Measurements from ENCODE around the gene CARD14.

Gene CARD14

DNA sequence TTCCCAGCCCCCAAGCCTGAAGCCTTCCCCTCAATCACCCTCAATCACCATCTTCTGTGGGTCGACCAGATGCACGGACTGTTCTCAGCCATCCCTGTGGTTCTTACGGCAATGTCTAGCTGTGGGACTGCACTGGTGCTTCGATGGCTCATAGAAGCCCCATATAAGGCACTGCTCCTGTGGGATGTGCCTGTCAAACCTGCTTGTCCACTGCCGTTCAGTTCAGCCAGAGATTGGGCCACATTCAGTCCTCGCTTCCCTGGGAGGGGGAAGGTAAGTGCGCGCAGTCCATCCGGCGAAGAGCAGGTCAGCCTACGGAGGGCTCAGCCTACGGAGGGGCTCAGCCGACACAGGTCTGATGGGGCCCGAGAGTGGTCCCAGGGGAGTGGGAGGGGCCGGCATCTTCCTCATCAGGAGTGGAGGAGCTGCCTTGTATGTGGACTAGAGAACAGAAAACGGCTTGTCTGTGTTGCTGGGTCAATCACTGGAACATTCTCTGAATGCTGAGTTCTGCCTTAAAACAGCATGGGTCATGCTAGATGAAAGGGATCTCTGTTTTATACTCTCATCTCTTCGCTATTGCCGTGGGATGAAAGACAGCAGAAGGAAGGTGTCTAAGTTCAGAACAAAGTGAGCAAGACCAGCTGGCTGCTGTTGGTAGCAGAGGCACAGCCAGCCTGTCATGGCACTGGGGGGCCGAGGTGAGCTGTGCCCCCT, at the start of gene CARD14:
CARD14 (plus strand) TSS at position 247 of the 717 bp plus-strand sequence. CDS start 11,409 bp downstream, outside the sequence.
- no peak for DNase-seq

DNA sequence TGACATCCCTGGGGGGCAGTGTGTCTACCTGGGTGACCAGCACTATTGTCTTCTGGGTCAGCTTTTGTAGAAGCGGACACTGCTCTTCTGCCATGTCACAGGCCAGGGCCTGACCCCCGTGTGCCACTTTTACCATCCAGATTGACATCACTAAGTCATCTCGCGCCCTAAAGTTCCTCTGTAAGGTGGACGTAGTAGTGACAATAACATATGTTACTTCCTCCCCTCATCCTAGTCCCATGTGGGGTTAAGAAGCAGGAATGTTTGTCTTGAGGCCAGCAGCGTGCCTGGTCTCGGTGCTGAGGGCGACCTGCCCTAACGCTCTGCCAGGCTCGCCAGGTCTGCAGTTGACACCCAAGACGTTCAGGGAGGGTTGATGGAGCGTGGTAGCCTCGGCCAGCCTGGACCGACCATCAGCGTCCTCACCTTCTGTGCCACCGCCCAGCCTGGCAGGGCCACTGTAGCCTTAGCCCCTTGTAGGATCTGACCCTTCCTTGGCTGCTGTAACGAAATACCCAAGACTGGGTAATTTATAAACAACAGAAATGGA, 47.7 kb upstream of the CARD14 start:
- DNase-seq, result no peak

DNA sequence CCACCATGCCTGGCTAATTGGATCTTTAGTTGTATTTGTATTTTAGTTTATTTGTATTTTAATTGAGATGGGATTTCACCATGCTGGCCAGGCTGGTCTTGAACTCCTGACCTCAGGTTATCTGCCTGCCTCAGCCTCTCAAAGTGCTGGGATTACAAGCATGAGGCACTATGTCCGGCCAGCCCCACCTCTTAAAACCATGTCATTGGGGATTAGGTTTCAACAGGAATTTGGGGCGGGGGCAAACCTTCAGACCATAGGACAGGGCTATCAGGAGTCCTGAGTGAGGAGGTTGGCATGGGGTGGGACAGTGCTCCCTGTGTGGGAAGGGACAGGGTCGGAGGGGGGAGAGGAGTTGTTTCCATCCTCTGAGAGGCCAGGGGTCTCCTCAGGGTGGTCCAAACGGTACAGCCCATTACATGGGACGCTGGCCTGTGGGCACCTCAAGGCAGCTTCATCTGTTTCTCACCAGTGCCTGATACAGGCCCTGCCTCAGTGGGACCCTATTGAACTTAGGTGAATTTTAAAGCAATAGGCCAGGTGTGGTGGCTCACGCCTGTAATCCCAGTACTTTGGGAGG, 46.8 kb upstream of the CARD14 start:
- DNase-seq, result no peak

DNA sequence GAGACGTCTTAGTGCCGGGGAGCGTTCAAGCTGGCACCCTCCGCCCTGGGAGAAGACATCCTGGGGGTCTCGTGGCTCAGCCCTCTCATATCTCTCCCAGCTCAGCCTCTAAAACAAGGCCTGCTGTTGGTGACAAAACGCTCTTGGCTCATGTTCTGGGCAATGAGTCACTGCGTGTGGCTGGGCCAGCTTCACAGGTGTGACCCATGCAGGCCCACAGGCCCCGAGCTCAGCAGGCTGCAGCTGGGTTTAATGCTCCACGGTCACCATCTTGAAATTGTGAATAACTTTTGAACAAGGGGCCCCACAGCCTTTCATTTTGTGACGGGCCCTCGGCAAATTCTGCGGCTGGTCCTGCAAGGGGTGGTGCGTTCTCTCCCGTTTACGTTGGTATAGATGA, 46.0 kb upstream of the CARD14 start:
- DNase-seq, result no peak

DNA sequence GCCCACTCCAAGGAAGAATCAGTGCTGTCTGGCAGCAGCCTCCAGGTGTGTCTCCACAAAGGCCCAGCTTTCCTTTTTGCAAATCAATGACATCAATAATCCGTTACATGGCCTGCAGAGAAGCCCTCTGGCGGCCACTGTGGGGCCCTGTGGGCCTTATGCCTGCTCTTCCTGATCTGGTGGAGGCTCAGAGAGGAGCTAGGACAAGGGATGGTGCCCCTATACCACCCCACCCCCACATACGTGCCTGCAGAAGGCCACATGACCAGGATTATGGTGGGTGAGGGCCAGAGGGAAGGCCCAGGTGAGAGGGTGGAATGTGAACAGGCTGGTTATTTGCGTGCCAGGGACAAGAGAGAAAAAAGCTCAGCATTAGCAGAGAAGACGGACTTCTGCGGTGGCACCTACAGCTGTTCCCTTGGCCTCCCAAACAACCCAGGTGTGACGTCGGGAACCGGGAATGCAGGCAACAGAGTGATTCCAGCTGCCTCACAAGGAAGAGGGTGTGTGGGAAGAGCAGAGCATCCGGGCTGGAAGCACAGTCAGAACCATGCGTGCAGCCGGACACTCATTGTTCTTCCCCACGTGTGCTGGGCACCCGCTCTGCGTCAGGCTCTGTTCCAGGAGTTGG, 45.4 kb upstream of the CARD14 start:
- DNase-seq, result no peak

DNA sequence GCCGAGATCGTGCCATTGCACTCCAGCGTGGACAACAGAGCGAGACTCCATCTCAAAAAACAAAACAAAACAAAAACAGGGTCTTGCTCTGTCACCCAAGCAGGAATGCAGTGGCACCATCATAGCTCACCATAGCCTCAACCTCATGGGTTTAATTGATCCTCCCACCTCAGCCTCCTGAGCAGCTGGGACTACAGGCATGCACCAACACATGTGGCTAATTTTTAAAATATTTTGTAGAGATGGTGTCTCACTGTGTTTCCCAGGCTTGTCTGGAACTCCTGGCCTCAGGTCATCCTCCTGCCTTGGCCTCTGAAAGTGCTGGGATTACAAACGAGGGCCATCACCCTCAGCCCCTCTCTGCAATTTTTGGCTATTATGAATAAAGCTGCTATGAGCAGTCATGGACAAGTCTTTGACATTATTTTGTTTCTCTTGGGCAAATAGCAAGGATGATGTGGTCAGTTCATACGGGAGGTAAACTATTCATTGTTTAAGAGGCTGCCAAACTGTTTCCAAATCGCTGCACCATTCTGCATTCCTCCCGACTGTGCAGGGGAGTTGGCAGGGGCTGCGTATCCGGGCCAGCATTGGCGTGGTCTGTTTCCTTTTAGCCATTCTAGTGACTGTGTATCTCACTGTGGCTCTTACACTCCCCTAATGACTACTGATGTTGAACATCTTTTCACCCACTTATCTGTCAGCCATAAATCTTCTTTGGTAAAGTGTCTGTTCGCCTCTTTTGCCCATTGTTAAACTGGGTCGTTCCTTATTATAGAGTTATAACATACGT, 44.0 kb upstream of the CARD14 start:
- DNase-seq, result no peak

DNA sequence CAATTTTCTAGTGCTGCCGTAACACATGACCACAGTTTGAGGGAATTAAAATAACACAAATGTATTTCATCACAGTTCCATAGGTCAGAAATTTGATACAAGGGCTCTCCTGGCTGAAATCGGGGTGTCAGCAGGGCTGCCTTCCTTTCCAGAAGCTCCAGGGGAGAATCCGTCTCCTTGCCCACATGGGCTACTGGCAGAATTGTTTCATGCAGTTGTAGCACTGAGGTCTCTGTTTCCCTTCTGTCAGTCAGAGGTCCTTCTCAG, 43.4 kb upstream of the CARD14 start:
- no peak for DNase-seq

DNA sequence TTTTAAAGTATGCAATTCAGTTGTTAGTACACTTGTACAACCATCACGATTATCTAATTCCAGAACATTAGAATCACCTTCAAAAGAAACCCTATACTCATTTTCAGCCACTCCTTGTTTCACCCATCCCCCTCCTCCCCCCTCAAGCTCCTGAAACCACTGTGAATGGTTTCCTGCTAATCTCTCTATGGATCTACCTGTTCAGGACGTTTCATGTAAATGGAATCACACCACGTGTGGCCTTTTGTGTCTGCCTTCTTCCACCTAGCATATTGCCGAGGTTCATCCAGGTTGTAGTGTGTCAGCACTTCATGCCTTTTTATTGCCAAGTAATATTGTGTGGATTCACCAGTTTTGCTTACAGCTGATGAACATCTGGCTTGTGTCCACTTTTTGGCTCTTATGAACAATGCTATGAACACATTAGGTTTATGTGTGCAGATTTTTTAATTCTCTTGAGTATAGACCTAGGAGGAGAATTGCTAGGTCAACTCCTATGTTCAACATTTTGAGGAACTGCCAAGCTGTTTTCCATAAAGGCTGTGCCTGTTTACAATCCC, 40.7 kb upstream of the CARD14 start:
- no peak for DNase-seq

DNA sequence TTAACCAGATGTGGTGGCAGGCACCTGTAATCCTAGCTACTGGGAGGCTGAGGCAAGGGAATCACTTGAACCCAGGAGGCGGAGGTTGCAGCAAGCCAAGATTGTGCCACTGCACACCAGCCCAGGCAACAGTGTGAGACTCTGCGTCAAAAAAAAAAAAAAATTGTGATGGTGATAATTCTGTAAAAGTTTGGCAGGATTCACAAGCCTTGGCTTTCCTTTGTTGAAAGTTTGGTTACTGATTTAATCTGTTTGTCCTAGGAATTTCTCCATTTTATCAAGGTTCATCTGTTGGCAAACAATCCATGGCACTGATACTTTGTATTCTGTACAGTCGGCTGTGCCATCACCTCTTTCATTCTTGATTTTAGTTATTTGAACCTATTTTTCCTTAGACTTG, 38.8 kb upstream of the CARD14 start:
- no peak for DNase-seq

DNA sequence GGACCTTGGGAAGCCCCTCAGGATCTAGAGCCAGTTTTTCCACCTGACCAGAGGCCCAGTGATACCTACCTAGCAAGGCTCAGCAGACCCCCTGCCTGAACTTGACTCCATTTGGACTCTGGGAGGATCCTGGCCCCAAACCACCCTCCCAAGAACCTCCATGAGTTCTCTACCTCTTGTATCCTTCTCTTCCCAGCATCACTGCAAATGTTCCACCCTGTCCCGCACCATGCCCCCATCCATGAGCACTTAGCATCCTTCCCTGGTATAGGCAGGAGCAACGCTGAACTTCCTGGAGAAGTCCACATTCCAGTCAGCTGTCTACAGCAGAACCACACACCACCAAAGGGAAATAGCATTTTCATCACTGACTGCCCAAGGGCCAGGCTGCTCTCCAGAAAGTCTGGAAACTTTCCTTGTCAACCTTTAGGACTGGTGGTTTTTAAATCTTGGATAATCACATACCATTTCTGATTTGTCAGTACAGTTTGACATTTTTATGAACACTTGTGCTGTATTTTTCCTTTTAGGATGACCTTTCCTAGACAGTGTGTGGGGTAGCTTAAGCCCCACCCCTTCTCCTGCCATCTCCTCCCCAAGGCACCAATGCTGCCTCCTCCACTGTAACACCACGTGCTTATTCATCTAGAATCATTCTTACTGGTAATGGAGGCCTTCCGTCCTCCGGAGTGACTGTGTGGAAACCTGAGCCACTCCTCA, 36.8 kb upstream of the CARD14 start:
- no peak for DNase-seq

DNA sequence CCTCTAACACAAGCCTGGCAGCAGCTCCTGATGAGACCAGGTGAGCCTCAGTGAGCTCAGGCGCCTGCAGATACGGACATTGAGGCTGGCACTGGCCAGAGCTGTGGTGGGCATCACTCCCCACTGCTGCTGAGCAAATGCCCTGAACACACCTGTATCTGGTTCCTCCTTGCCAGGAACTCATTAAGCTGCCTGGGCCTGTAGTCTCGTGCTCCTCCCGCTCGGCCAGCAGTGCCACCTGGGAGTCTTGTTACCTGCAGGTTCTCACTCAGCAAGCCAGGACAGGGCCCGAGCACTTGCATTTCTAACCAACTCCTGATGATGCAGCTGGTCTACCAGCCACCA, 36.2 kb upstream of the CARD14 start:
- no peak for DNase-seq

DNA sequence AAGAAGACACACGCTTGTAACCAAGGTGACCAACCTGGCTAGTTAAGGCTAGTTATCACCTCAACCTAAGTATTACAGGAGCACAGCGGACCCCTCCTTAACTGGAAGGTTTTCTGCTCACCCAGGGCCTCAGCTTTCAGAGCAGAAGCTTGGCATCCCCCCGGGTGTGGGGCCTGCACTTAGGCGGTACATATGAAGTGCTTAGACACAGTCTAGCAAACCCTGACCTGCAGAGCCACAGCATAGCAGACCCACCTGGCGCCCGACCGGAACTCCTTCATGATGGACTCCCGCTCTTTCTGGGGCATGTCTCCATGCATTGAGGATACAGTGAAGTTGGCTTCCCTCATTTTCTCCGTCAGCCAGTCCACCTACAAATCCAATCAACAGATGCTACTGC, 32.7 kb upstream of the CARD14 start:
- DNase-seq, result no peak

DNA sequence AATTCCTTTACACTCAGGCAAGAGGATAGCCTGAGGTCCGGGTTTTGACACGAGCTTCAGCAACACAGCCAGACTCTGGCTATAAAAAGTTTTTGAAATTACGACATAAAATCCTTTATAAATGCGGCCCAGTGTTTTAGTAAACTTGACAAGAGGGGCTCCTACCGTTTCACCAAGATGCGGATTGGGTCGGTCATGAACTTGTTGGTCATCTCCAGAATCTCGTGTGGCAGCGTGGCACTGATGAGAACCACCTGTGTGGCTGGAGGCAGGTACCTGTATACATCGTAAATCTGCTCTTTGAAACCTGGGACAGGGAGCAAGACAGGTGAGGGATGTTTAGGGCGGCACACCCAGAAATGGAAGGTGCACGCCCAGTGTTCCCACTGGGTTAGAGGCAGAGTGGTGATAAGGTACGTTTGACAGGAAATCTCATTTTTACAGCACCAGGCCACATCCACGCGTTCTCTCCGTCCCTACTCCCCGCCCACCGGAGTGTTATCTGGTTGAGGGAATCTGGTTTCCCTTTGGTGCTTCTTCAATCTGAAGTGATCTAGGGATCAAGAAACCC, 30.9 kb upstream of the CARD14 start:
- no peak for DNase-seq

DNA sequence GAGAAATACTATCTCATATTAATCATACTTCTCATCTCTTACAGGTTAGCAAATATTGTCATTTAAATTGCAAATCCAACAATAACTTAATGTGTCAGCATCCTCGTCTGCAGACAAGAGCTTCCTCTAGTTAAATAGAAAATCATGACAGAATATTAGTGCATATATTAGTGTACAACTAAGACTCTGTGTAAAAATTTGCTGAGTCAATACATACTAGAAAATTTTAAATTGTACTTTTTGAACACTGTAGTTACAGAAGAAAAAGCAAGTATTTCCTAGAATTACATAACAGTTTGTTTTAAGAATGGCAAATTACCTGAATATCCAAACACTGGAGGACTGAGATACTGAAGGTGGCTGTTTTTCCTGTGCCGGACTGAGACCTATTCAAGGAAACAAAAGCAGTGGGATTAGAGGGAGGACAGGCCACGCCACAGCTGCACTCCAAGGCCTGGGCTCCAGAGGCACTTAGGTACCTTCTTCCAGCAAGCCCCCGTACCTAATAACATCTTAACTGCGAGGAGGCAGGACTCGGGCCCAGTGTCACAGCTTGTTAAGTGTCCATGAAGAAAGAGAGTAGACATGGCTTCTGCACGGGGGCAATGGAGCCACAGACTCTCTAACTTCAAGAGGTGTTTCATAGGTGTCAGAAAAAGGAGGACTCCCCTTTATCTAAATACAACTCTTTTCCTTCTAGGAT, 28.2 kb upstream of the CARD14 start:
- no peak for DNase-seq

DNA sequence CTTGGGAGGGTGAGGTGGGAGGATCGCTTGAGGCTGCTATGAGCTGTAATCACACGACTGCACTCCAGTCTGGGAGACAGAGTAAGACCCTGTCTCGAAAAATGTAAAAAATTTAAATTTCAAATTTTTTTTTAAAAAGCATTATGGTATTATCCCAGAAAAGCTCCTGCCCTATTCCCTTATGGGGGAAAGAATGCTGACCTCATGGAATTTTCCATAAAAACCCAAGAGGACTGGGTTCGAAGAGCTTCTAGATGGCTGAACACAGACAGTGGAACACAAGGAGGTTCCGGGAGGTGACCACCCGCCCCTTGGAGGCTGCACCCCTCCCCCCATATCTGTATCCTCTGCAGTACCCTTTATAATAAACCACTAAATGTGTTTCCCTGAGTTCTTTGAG, 26.9 kb upstream of the CARD14 start:
- no peak for DNase-seq

DNA sequence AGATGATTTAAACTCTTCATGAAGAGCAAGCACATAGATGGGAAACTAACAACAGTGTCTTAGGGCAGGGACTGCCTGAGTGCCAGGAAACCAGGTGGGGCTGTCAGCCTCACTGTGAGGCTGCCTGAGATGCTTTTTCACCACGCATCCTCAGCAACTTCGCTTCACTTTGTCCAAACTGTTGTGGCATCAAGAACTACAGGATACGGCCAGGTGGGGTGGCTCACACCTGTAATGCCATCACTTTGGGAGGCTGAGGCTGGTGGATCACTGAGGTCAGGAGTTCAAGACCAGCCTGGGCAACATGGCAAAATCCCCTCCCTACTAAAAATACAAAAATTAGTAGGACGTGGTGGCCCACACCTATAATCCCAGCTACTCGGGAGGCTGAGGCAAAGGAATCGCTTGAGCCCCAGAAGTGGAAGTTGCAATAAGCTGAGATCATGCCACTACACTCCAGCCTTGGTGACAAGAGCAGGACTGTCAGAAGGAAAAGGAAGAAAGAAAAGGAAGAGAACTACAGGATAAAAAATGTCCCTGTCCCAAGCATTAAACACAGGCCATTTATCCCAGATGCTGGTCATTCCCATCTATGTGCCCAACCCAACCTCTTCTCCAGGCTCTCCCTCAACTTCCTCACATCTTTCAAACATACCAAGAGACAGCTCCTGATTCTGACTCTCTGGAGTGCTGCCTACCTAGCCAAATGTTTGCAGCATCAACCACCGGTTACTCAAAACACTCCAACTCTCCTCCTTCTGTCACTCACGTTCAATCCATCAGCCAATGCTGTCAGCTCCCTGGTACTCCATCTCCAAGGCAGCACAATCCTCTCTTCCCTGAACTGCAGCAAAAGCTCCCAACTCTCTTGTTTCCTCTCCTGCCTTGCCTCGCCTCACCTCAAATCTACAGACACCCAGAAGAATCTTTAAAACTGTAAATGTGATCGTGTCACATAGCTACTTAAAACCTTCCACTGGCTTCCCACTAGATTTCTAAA, 24.5 kb upstream of the CARD14 start:
- no peak for DNase-seq

DNA sequence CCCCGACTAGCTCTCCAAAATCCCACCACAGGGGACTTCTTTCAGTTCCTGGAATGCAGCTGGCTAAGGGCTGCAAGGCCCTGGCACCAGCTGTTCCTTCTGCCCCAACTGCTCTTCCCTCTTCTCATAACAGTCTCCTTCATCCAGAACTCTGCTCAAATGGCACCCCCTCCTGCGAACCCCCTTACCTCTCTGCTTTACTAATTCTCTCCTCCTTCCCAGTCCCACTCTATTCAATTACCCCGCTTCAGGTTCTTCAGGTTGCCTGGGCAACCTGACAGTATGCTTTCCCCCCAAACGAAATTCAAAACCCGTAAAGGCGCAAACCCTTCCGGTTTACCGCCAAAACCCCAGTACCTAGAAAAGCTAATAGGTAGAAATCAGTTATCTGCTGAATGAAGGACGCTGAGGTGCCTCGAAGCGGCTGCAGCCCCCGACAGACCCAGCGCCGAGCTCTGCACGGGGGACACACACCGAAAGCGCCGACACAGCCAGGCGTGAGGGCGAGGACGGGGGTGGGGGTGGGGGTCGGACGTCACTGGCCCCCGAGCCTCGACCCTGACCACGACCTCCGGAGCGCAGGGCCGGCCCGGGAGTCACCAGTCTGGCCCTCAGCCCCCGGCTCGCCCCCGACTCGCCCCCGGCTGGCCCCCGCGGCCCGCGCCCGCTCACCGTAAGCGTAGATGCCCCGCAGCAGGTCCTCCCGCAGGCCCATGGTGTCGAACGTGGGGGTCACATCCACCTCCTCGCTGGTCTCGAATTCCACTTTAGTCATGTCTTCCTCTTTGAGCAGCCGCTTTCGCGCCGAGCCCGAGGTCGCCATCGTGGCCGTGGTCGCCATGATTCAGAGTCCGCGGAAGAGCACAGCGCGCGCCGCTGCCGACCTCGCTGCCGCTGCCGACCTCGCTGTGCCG, 23.5 kb upstream of the CARD14 start:
- DNase-seq, result no peak

DNA sequence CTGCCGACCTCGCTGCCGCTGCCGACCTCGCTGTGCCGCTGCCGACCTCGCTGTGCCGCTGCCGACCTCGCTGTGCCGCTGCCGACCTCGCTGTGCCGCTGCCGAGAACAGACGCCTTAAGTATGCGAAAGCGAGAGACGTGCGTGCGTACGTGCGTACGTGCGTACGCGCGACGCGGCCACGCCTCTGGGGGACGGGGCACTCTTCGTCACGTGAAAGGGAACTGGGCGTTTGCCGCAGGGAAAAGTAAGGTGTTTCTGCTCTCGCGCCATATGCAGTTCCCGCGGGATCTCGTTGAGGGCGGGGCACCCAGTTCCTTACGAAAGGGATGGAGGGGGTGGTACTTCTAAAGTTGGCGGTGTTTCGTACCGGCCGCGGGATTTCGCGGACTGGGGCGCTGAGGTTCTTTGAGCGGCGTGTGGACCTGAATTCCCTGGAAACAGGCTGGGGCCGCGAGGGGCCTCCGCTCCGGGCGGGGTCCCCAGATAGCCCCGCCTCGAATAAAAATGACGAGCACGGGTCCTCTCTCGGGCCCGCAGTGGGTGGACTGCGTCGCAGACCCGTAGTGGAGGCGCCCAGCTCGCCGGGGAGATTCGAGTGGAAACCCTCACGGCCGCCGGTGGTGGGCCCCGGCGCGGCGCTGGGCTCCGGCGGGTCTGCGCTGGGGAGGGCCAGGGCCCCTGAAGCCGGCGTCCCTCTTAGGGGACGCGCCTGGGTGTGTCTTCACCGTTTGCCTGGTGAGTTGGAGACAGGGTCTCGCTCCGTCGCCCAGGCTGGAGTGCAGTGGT, 22.6 kb upstream of the CARD14 start, which contains the start of gene EIF4A3:
EIF4A3 (minus strand) TSS at position 94 of the 788 bp plus-strand sequence. CDS start 167 bp downstream, outside the sequence.
- peak; percentile 95 for DNase-seq

Data from activated CD4-positive, alpha-beta T cell treated with anti-CD3 and anti-CD28 coated beads, Interleukin-2, amount 50 U/mL, for 1 hour (primary cell).